Liver (tissue), 3 donors: ENCODE results near the gene CTNND1.

Source experiments
- EGR1 ChIP-seq, 2 donors: IDR thresholded peaks; 2 replicates each; pipeline ENCODE4 v1.6.1; 2016 to 2018; ENCODE audit warnings: antibody characterized with exemption in 2 of 2, low read depth in 2 of 2
- GABPA ChIP-seq, 2 donors: IDR thresholded peaks in 1 of 2; conservative IDR thresholded peaks in 1 of 2; 2 replicates each; pipeline ENCODE4 v1.6.1; 2016; ENCODE audit warnings: antibody characterized with exemption in 2 of 2, mild to moderate bottlenecking in 1 of 2, moderate library complexity in 1 of 2
- HNF4G ChIP-seq: IDR thresholded peaks from 2 replicates; pipeline ENCODE4 v1.6.1; 2016; ENCODE audit warnings: antibody characterized with exemption
- JUND ChIP-seq, 2 donors: IDR thresholded peaks; 2 replicates each; pipeline ENCODE4 v1.6.1; 2016; ENCODE audit warnings: antibody characterized with exemption in 2 of 2
- MAX ChIP-seq: IDR thresholded peaks from 2 replicates; pipeline ENCODE4 v1.6.1; 2016; ENCODE audit warnings: antibody characterized with exemption
- NR2F2 ChIP-seq: IDR thresholded peaks from 2 replicates; pipeline ENCODE4 v1.6.1; 2016; ENCODE audit warnings: antibody characterized with exemption
- RAD21 ChIP-seq, 2 donors: IDR thresholded peaks; 2 replicates each; pipeline ENCODE4 v1.6.1; 2016; ENCODE audit warnings: antibody characterized with exemption in 2 of 2, mild to moderate bottlenecking in 2 of 2
- RXRA ChIP-seq, 2 donors: IDR thresholded peaks; 2 replicates each; pipeline ENCODE4 v1.6.1; 2017 to 2018; ENCODE audit warnings: antibody characterized with exemption in 2 of 2, mild to moderate bottlenecking in 1 of 2
- SP1 ChIP-seq: IDR thresholded peaks from 2 replicates; pipeline ENCODE4 v1.6.1; 2018; ENCODE audit warnings: antibody characterized with exemption, mild to moderate bottlenecking
- TAF1 ChIP-seq: conservative IDR thresholded peaks from 2 replicates; pipeline ENCODE4 v1.6.1; 2016; ENCODE audit warnings: antibody characterized with exemption, mild to moderate bottlenecking
- YY1 ChIP-seq: IDR thresholded peaks from 2 replicates; pipeline ENCODE4 v1.6.1; 2016; ENCODE audit warnings: antibody characterized with exemption, mild to moderate bottlenecking
- TF ChIP-seq, protein P1 (sequence below): fragments of 150-350 bp; IDR thresholded peaks from 2 replicates; pipeline ENCODE4 v1.5.1; 2017; ENCODE audit warnings: improper control_type of control experiment, low read depth, low read length; ENCODE audit not compliant: missing input control
- TF ChIP-seq, protein P2 (sequence below): IDR thresholded peaks from 2 replicates; pipeline ENCODE4 v1.6.1; 2016; ENCODE audit warnings: antibody characterized with exemption, mild to moderate bottlenecking
- TF ChIP-seq, protein P3 (sequence below): IDR thresholded peaks from 2 replicates; pipeline ENCODE4 v1.6.1; 2016; ENCODE audit warnings: antibody characterized with exemption
- donor health status: healthy.
- donor health status: healthy.

DNA sequence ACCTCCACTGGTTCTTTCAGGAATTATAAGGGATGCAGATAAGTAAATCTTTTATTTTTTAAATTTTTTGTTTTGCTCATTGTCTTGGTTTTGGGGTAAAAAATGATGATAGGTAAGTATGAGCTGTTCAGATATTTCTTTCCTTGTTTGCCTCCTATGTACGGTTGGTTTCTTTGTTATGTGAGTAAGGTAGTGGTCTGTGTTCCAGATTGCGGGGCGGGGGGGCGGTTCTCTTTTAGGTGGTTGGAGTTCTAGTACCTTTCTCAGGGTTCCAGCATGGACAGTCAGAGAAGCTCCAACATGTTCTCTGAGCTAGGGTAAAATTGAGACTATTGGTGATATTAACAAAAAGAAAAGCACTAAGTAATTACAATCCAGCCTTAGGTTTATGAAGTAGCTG is 2.4 kb downstream of the CTNND1 start:
- TF ChIP-seq, protein P1, sequence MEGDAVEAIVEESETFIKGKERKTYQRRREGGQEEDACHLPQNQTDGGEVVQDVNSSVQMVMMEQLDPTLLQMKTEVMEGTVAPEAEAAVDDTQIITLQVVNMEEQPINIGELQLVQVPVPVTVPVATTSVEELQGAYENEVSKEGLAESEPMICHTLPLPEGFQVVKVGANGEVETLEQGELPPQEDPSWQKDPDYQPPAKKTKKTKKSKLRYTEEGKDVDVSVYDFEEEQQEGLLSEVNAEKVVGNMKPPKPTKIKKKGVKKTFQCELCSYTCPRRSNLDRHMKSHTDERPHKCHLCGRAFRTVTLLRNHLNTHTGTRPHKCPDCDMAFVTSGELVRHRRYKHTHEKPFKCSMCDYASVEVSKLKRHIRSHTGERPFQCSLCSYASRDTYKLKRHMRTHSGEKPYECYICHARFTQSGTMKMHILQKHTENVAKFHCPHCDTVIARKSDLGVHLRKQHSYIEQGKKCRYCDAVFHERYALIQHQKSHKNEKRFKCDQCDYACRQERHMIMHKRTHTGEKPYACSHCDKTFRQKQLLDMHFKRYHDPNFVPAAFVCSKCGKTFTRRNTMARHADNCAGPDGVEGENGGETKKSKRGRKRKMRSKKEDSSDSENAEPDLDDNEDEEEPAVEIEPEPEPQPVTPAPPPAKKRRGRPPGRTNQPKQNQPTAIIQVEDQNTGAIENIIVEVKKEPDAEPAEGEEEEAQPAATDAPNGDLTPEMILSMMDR = no peak
- TF ChIP-seq RAD21 (IDR thresholded peaks at IDR 0.05) (no peak), JUND (IDR thresholded peaks at IDR 0.05) (no peak), TAF1 (no peak), GABPA (IDR thresholded peaks at IDR 0.05 in 1 of 2, conservative IDR thresholded peaks at IDR 0.05 in 1 of 2) (no peak), SP1 (no peak), MAX (no peak), YY1 (no peak), EGR1 (IDR thresholded peaks at IDR 0.05; ENCODE audit: low read depth in 2 of 2) (no peak), RXRA (IDR thresholded peaks at IDR 0.05) (no peak), HNF4G (no peak), NR2F2 (no peak)
- TF ChIP-seq, protein P2, sequence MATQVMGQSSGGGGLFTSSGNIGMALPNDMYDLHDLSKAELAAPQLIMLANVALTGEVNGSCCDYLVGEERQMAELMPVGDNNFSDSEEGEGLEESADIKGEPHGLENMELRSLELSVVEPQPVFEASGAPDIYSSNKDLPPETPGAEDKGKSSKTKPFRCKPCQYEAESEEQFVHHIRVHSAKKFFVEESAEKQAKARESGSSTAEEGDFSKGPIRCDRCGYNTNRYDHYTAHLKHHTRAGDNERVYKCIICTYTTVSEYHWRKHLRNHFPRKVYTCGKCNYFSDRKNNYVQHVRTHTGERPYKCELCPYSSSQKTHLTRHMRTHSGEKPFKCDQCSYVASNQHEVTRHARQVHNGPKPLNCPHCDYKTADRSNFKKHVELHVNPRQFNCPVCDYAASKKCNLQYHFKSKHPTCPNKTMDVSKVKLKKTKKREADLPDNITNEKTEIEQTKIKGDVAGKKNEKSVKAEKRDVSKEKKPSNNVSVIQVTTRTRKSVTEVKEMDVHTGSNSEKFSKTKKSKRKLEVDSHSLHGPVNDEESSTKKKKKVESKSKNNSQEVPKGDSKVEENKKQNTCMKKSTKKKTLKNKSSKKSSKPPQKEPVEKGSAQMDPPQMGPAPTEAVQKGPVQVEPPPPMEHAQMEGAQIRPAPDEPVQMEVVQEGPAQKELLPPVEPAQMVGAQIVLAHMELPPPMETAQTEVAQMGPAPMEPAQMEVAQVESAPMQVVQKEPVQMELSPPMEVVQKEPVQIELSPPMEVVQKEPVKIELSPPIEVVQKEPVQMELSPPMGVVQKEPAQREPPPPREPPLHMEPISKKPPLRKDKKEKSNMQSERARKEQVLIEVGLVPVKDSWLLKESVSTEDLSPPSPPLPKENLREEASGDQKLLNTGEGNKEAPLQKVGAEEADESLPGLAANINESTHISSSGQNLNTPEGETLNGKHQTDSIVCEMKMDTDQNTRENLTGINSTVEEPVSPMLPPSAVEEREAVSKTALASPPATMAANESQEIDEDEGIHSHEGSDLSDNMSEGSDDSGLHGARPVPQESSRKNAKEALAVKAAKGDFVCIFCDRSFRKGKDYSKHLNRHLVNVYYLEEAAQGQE = no peak
- TF ChIP-seq, protein P3, sequence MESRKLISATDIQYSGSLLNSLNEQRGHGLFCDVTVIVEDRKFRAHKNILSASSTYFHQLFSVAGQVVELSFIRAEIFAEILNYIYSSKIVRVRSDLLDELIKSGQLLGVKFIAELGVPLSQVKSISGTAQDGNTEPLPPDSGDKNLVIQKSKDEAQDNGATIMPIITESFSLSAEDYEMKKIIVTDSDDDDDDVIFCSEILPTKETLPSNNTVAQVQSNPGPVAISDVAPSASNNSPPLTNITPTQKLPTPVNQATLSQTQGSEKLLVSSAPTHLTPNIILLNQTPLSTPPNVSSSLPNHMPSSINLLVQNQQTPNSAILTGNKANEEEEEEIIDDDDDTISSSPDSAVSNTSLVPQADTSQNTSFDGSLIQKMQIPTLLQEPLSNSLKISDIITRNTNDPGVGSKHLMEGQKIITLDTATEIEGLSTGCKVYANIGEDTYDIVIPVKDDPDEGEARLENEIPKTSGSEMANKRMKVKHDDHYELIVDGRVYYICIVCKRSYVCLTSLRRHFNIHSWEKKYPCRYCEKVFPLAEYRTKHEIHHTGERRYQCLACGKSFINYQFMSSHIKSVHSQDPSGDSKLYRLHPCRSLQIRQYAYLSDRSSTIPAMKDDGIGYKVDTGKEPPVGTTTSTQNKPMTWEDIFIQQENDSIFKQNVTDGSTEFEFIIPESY = no peak
